Vagina (tissue), 2 donors: ENCODE measurements around the gene GATA3. TPM values are rescaled to one million over a fixed set of nuclear protein-coding genes. Genes with fewer than 3 reads are reported as not detected.

Experiments used
- DNase-seq, 2 donors: peaks; one replicate each; pipeline ENCODE4 v3.0.0-alpha.2; 2017; ENCODE audit errors: extremely low spot score in 2 of 2
- H3K27ac ChIP-seq: fragments of 200-600 bp; sonication (generic); one replicate; pipeline ENCODE4 v1.5.1; 2019
- H3K27me3 ChIP-seq: fragments of 200-600 bp; sonication (generic); one replicate; pipeline ENCODE4 v1.5.1; 2019
- H3K36me3 ChIP-seq, 2 donors: fragments of 200-600 bp; sonication (generic); one replicate each; pipeline ENCODE4 v1.5.1; 2017 to 2019
- H3K4me1 ChIP-seq: fragments of 200-600 bp; sonication (generic); one replicate; pipeline ENCODE4 v1.5.1; 2019
- H3K4me3 ChIP-seq, 2 donors: fragments of 200-600 bp; sonication (generic); 1 replicate in 1 of 2; 2 replicates in 1 of 2; pipeline ENCODE4 v1.5.1; 2016 to 2019
- H3K9me3 ChIP-seq: fragments of 200-600 bp; sonication (generic); one replicate; pipeline ENCODE4 v1.5.1; 2019
- CTCF ChIP-seq, 3 experiments: fragments of 450-650 bp in 2 of 3; fragments of 200-600 bp in 1 of 3; sonication (generic) in 1 of 3; IDR thresholded peaks; one replicate each; pipeline ENCODE4 v1.5.1; 2017 to 2019; ENCODE audit warnings: antibody characterized with exemption in 3 of 3, mild to moderate bottlenecking in 2 of 3, moderate library complexity in 2 of 3
- POLR2A ChIP-seq, 2 donors: fragments of 450-650 bp; IDR thresholded peaks; one replicate each; pipeline ENCODE4 v1.6.1; 2017; ENCODE audit warnings: antibody characterized with exemption in 2 of 2, mild to moderate bottlenecking in 2 of 2, moderate library complexity in 2 of 2
- POLR2AphosphoS5 ChIP-seq, 2 donors: sonication (generic); formaldehyde crosslinking; IDR thresholded peaks; one replicate each; pipeline ENCODE4 v1.9.0; 2017; ENCODE audit warnings: antibody characterized with exemption in 2 of 2, mild to moderate bottlenecking in 2 of 2, low read depth in 1 of 2; ENCODE audit not compliant: insufficient read depth in 1 of 2
- intact Hi-C: fragments of 100-400 bp; cut with DNase I; formaldehyde crosslinking; loops from one replicate; pipeline ENCODE4 v1.15.1; 2023
- total RNA-seq: library from RNA; depleted of rRNA; stranded (reverse); fragments of >200 nt; gene quantifications from one replicate; pipeline ENCODE4 v1.2.3, GENCODE V29; 2016

The GATA3 gene
- total RNA-seq, 1 donor from 2014 or later: 8.6 TPM

- peaks cover 59% of the 10 kb centered on the region for H3K4me1 ChIP-seq
- no peaks in the 10 kb centered on the region for H3K9me3 ChIP-seq
- intact Hi-C loops: no loop called here
- peak overlapping the region; percentile 36 to 38 for H3K4me3 ChIP-seq
- DNase-seq: no peak
- no peaks in the 10 kb centered on the region for H3K36me3 ChIP-seq
- no peak overlapping the region for H3K27ac ChIP-seq
- H3K27me3 ChIP-seq: peaks cover 33% of the 10 kb centered on the region
- no peak for TF ChIP-seq POLR2A (IDR thresholded peaks at IDR 0.05)
- TF ChIP-seq POLR2AphosphoS5 (IDR thresholded peaks at IDR 0.05; ENCODE audit: insufficient read depth in 1 of 2, low read depth in 1 of 2): no peak
- TF ChIP-seq CTCF (IDR thresholded peaks at IDR 0.05): no peak
Measured at GRCh38 chr10:8049045-8049864, 5.2 kb upstream of the GATA3 start.

GRCh38 chr10:8049865-8050555 is 4.5 kb upstream of the GATA3 start:
- H3K9me3 ChIP-seq: no peaks in the 10 kb centered on the region
- peak overlapping the region; percentile 36 to 38 for H3K4me3 ChIP-seq
- no peak for TF ChIP-seq POLR2AphosphoS5 (IDR thresholded peaks at IDR 0.05; ENCODE audit: insufficient read depth in 1 of 2, low read depth in 1 of 2)
- no peak for TF ChIP-seq CTCF (IDR thresholded peaks at IDR 0.05)
- TF ChIP-seq POLR2A (IDR thresholded peaks at IDR 0.05): no peak
- intact Hi-C loops: no loop called here
- H3K27ac ChIP-seq: no peak overlapping the region
- H3K27me3 ChIP-seq: peaks cover 33% of the 10 kb centered on the region
- peaks cover 56% of the 10 kb centered on the region for H3K4me1 ChIP-seq
- DNase-seq: no peak
- no peaks in the 10 kb centered on the region for H3K36me3 ChIP-seq

GRCh38 chr10:8050556-8051108 is 3.9 kb upstream of the GATA3 start:
- no peaks in the 10 kb centered on the region for H3K9me3 ChIP-seq
- intact Hi-C loops: no loop called here
- TF ChIP-seq CTCF (IDR thresholded peaks at IDR 0.05) (no peak), POLR2AphosphoS5 (IDR thresholded peaks at IDR 0.05; ENCODE audit: insufficient read depth in 1 of 2, low read depth in 1 of 2) (no peak), POLR2A (IDR thresholded peaks at IDR 0.05) (no peak)
- peaks cover 33% of the 10 kb centered on the region for H3K27me3 ChIP-seq
- peaks cover 51% of the 10 kb centered on the region for H3K4me1 ChIP-seq
- no peak for DNase-seq
- H3K4me3 ChIP-seq: peak overlapping the region; percentile 36 to 38
- H3K36me3 ChIP-seq: no peaks in the 10 kb centered on the region
- H3K27ac ChIP-seq: no peak overlapping the region

- H3K4me1 ChIP-seq: peaks cover 51% of the 10 kb centered on the region
- intact Hi-C loops: no loop called here
- H3K9me3 ChIP-seq: no peaks in the 10 kb centered on the region
- DNase-seq: no peak
- H3K27me3 ChIP-seq: peaks cover 33% of the 10 kb centered on the region
- H3K4me3 ChIP-seq: peak overlapping the region; percentile 36 to 38
- no peak overlapping the region for H3K27ac ChIP-seq
- H3K36me3 ChIP-seq: no peaks in the 10 kb centered on the region
- TF ChIP-seq POLR2A (IDR thresholded peaks at IDR 0.05): no peak
- no peak for TF ChIP-seq CTCF (IDR thresholded peaks at IDR 0.05)
- TF ChIP-seq POLR2AphosphoS5 (IDR thresholded peaks at IDR 0.05; ENCODE audit: insufficient read depth in 1 of 2, low read depth in 1 of 2): no peak
Measured at GRCh38 chr10:8051109-8051821, 3.2 kb upstream of the GATA3 start.
